A673 (cell line): ENCODE measurements around the gene CAPZB.

Source experiments
- CTCF ChIP-seq: fragments of 300-800, 200-600 bp; sonication (generic); conservative IDR thresholded peaks from 2 replicates; pipeline ENCODE4 v1.5.1; 2017; ENCODE audit warnings: low read depth, mild to moderate bottlenecking, antibody characterized with exemption, low read length, moderate library complexity, mixed read lengths
- EZH2 ChIP-seq: fragments of 200-600 bp; sonication (generic); IDR thresholded peaks from 2 replicates; pipeline ENCODE4 v1.6.1; 2017; ENCODE audit warnings: borderline replicate concordance, low read depth, mild to moderate bottlenecking, mixed read lengths, antibody characterized with exemption, low read length; ENCODE audit not compliant: poor library complexity, severe bottlenecking

DNA sequence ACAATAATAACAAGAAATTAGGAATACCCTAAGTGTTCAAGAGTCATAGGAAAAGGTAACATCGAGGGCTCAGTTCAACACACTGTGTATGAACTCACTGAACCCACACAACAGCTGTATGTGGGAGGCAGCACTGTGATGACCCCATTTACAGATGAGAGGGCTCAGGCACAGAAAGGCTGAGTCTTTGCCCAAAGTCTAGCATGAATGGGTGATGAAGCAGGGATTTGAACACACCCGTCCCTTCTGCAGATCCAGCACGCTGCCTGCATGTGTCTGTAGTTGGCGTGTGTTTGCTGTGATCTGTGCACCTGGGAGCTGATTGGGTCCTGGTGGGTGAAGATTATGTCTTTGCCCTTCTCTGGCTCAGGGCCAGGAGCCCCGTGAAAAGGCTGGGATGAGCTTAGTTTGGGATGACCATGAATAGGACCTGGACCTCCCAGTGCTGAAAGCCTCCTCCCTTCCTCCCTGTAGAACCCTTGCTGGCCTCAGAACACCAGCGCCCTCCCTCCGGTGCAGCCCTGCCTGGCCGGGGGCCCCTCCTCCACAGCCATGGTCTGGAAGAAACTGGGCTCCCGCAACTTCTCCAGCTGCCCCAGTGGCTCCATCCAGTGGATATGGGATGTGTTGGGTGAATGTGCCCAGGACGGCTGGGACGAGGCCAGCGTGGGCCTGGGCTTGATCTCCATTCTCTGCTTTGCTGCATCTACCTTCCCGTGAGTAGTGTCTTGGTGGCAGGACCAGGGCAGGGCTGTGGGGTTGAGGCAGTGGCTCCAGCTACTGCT is 168.0 kb downstream of the CAPZB start:
- TF ChIP-seq CTCF (no peak), EZH2 (no peak)
